NCI-H128 (cell line): ENCODE data around the gene INF2.

ENCODE experiments used
- DNase-seq: peaks from one replicate; lab custom pipeline; 2025; ENCODE audit not compliant: unreplicated experiment; lab: John Stamatoyannopoulos, UW

INF2 gene

DNA sequence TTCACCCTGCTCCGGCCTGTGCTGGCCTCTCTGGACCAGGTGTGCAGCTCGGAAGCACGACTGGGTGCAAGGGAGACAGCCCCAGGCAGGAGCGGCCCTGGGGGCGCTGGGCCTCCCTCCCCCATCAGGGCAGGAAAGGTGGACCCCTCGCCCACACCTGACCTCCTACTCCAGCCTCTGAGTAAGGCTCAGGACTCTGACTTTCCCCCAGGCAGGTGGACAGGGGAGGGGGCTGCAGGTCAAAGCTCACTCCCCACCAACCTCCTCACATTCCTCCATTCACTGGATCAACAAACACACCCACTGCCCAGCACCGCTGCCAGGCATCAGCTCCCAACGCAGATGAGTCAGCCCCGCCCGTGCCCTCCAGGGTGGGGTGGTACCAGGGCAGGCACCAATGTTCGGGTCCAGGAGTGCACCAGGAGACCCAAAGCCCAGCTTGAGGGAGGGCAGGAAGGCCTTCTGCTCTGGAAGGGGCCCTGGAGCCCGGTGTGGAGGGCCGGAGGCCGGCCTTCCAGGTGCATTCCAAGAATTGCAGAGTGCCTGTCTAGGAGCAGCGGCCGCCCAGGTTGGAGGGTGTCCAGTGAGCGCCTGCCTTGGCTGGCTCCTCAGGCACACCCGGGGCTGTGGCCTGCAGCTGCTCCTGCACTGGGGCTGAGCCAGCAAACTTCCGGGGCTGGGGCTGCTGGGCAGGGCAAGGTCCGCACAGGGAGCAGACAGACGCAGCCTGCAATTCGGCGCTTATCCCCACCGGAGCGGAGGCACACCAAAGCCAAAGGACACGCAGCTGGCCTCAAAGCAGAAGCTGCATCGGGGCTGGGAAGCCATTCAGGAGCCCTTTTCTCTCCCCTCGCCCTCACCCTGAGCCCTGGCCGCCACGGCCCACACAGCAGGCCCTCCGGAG lies 1.6 kb upstream of the INF2 start:
- no peak for DNase-seq

DNA sequence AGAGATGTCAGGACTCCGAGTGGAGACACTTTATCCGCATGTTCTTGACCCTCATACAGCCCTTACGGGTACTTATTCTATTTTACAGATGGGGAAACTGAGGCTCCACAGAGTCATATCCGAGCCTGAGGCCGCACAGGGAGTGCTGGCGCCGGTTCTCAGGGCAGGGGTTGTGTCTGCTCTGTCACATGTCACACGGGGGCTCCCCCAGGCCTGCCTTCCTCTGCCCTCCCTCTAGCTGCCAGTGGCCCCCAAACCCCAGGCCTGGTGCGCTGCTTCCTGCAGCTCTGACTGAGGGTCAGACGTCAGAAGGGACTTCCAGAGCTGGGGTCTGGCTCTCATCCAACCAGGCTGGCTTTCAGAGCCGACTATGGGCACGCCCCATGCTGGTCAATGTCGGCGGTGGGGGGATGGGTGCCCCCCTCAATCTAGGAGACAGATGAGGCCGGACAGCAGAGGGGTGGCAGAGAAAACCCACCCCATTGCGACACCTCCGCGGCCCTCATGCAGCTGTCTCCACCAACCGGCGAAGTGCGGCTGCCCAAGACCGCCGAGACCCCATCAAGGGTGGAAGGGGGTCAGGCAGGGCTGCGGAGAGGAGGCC lies 811 bp upstream of the INF2 start:
- no peak for DNase-seq

DNA sequence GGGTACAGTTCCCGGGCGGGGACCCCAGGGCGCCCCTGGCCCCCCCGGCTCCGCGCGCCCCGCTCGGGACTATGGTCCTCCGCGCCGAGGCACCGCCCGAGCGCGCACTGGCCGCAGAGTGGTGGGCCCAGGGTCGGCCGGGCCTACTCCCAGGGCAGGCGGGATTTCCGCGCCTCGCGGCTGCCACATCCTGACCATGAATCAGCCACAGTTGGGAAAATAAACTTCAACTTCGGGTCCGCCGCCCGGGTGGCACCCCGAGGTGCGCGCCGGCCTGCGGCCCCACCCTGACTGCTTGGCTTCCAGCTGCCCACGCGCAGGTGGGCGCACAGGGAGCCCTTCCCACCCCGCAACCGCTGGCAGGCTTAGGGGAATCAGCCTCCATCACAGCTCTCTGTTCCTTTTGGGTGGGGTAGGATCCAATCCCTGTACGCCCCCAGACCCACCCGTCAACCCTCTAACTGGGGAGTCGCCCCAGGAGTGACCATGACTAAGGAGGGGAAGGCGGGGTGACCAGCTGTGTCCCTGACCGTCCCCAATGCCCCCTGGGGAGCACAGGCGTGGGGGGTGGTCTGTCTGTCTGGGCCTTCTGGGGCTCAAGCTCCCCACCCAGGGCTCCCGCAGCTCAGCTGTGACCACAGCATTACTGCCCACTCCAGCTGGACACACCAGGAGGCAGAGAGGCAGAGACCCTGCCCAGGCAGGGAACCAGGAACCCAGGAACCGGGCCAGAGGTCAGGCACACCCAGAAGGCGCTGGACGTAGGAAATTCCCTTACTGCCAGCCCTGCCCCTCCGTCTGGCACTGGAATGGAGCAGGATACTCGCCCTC lies 678 bp downstream of the INF2 start:
- no peak for DNase-seq

DNA sequence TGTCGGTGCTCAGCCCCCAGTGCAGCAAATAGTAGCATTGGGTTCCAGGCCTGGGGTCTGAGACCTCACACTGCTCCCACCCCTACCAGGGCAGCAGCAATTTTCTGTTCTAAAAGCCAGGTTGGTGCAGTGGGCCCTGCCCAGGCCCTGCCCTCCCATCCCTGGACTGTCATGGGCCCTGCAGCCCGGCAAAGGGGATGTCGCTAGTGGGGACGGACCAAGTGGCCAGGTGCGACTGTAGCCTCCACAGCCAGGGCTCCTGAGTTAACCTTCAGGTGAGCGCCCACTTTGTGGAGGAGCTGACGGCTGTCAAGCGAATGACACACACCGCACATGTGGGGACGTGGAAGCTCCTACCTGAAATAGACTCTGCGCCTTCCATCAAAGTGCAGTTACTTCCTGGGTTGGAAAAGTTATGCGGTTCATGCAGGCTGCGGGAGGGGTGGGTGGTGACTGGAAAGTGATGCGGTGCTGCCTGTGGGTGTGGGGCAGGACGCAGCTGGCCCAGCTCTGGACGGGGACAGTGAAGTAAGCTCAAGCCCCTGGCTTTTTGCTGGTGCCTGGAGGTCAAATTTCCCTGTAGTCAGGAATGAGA lies 1.5 kb downstream of the INF2 start:
- no peak for DNase-seq

DNA sequence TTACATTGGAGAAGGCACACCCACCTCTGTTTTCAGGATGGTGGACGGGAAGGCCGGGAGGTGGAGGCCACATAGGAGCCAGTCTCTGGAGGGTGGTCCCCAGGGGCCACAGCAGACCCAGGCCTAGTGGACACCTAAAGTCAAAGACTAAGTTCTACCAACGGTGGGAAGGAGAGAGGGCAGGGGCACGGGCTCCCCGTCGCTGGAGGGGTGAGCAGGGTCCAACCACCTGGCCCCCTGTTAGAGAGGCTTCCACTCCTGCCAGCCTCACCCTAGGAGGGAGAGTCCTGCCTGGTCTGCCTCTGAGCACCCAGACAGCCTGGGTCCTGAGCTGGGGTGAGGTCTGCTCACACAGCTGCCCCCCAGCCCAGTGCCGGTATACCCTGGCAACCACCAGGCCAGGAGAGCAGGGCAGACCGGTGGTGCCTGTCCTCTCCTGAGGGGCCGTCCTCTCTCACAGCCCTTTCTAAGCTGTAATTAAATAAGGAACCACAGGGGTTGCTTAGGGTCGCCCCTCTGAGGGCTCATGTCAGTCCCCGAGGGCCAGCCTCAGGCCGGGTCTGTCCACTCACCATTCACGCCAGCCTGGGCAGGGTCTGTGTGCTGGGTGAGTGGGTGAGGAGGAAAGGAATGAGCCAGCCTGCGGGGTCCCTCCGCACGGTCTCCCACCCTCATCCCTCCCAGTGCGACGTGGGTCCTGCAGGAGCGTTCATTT lies 2.3 kb downstream of the INF2 start:
- DNase-seq = no peak

DNA sequence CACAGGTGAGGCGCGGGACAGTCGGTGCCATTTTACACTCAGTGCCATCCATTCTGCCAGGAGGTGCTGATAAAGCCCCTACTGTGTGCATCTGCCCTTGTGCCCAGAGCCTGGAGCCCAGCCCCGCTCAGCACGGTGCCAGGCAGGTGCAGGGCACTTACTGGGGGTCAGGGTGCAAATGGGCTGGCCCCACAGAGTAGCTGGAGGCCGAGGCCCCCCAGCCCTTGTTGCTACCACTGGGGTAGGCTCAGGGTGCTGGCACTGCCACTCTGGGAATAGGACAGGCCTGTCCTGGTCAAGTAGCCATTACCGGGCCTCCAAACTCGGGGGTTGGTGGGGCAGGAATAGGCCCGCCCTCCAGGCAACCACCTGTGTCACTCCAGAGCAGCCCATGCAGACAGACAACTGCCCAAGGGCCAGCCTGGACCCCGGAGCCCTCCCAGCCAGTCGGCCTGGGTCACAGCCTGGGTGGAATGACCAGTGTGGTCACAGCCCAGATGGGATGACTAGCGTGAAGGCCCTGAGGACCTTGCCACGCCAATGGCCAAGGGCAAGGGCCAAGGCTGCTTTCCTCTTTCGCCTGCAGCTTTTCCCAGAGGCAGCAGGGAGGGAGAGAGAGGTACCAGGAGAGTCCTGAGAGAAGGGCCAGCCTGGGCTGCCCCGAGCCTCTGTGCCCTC lies 3.0 kb downstream of the INF2 start:
- DNase-seq = no peak

DNA sequence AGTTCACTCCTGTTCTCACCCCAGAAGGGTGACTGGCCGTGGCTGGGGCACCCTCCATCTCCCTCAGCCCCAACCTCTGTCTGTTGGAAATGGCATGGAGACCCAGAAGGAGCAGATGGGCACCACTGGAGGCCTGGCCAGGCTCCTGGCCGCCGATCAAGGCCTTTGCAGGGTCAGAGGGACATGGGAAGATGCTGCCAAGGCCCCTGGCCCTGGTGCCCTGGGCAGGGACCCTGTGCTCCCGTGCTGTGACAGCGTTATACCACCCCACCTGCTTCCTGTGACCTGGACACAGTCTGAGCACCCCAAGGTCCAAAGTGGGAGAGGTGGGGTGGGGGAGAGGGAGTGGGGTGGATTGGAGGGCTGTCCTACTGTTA lies 3.5 kb downstream of the INF2 start:
- DNase-seq = no peak

DNA sequence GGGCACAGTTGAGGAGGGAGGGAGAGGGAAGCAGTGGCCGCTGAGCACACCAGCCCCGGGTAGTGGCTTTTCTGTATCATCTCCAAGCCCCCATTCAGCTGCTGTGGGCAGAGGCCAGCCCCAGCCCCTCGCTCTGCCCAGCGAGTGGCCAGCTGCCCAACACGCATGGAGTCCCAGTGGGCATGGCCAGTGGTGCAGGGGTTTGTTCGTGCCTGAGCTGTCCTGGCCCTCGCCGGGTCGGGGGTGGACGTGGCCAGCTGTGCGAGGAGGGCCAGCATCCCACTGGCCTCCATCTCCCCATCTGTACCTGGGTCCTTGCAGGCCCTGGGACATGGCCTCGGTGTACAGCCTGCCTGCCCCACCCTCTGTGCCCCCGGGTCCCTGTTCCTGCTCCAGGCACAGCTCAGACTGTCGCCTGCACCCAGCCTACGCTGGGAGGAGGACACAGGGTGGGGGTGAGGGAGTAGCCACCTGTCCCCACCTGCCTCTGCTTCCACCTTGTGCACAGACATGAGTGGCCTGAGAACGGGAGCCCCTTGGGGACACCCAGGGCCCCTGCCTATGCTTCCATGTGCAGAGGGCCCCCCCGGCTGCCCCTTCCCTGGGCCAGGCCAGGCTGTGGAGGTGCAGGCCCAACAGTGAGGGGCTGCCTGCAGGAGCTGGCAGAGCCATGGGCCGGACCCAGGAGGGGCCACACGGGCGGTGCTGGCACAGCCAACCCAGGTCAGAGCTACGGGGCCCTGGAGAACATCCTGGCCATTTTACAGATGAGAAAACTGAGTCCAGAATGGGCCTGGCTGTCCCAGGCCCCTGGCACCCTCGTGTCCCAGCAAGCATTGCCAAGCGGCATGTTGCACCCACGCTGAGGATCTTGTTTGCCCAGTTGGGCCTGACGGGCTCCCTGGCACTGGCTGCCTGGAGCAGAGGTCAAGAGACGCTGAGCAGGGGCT lies 4.3 kb downstream of the INF2 start:
- DNase-seq = no peak

DNA sequence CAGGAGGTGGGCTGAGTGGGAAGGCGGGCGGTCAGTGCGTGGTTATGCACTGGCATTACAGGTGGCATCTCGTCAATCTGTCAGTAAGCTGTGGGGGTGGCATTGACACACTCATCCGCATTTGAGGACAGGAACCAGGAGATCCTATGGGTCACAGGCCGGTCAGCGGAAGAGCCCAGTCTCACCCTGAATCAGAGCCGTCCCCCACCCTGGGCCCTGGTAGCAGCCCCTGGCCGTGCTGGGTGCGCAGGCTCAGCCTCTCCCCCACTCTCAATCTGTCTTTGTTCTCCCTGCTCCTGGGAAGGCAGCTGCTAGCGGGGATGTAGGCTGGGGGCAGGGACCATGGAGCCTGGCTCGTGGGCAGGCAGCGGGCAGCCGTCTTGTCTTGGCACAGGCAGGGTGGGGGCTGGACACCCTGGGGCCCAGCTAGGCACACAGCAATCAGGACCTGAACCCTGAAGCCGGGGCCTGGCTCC lies 5.1 kb downstream of the INF2 start:
- no peak for DNase-seq

DNA sequence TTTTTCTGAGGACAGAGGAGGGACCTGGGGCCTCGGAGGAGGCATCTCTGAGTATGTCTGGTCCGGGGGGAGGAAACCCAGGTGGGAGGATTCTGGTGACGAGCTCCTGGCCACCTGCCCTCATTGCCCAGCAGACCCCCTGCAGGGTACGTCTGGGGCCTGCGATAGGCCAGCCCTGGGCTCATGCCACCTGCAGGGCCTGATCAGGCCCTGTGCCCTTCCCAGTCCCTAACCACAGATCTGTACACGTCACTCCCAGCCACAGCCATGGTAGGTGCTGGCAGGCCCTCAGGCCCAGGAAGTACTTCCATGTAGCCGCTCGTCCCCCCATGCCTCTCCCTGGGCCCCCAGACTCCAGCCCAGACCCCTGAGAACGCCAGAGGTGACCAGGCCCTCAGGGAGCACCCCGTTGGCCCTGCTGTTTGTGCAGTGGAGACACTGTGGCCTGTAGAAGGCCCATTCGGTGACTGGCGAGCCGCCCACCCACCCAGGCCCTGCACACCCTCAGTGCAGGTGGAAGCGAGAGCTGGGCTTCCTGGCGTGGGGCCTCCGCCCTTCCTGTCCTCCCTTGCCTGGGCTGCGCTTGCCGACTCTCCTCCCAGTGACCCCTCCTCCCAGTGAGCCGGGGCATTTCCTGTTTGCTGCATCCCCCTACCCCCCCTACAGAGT lies 5.7 kb downstream of the INF2 start:
- no peak for DNase-seq

DNA sequence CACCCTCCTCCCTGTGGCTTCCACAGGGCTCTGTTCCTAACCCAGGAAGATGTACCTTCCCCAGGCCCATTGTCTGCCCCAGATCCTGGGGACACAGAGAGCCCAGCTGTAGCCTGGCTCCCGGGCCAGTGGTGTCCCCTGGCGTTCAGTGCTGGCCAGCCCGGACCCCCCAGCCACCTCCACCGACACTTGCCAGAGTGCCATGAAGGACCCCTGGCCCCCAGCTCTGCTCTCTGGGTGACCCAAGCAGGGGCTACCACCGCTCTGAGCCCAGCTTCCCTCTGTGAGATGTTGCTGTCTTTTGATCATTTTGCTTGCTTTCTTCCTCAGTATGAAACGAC lies 6.2 kb downstream of the INF2 start:
- no peak for DNase-seq

DNA sequence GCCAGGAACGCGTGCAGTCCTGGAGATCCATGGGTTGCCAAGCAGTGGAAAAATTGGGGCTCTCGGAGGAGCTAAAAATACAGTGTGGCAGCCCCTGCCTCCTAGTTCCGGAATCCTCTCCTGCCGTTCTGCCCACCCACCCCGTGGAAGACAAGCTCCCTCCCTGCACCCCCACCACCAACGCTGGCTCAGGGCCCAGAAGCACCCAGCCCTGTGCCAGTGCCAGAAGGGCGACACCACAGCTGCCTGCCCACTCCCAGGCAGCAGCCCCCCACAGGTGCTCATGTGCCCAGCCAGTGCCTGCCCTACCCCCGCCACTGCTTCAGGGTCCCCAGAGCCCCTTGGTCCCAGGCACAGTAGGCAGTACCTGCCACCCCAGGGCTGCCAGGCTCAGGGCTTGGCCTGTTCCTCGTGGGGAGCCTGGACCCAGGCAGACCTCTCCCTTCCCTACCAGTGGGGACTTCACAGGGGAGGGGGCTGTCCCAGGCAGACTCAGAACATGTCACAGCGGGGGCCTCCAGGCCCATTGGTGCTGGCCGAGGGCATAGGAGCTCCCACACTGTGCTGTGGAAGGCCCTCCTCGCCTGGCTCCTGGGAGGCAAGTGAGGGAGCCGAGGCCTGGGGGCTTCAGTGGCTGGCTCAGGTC lies 7.4 kb downstream of the INF2 start:
- DNase-seq = no peak

DNA sequence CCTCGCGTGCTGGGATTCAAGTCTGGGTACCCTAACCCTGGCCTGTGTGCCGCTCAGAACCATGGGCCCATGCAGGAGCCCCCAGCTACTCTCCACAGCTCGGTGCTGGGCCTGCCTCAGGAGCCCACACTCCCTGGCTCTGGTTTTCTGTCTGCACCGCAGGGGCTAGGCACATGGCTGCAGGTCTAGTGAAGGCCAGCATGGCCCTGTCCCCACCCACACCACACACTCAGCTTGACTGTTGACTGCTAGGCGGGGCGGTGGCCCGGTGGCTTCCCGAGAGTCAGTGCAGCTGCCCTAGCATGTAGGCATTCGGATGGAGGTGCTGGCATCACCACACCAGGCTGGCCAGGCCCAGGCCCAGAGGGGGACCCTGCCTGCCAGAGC lies 7.9 kb downstream of the INF2 start:
- DNase-seq = no peak

DNA sequence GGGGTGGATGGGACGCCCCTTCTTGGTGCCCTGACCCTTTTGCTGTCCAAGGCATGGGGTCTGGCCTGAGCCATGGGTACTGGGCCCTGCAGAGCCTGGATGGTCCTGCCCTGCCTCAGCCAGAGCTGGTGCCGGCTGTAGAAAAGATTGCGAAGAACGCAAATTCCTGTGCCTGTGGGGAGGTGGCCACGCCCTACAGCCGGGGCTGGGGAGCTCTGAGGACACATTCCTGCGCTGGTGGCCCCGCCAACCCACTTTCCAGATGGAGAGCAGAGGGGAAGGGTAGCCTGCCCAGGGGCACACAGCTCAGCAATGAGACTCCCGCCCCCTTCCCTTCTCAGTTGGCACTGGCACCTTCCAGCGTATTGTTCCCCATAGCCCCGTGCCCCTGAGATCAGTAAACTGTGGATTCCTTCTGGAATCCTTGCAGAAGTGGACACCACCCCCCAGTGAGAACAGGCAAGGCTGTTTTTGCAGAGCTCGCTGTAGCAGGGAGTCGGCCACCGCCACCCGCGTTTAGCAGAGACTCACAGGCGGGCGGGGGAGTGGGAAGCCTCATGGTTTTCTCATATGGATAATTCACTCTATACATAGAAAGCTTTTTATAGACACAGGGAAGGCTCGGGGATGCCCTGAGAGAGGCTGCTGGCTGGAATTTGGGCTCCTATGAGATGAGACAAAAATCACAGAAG lies 8.6 kb downstream of the INF2 start:
- no peak for DNase-seq

DNA sequence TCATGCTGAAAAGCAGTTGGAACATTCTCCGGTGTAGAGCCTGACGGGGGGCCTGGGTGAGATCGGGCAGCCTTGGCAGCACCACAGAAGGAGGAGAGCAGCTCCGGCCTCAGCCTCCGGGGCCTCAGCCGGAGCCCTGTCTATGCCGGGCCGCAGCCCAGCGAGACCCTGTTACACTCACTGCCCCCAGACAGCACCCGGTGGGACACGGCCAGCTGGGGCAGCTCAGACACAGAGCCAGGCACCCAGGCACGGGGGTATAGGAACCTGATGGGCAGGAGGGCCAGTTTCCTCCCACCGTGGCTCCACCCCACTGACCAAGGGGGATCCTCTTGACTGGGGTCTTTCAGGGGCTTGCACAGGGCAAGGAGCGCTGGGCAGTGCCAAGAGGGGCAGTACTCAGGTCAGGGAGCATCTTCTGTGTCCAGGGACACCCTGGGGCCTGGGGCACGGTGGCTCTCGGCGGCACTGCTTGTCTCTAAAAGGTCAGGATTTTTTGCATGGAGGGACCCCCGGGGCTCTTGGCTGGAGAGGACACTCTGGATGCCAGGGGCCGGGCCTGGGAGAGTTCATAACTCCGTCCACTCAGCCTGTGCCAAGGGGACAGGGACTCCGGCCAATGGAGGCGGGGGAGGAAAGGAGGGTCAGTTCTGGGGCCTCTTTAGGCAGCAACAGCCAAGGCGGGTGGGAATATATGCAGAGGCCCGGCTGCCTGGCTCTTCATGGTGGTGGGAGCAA lies 9.4 kb downstream of the INF2 start:
- DNase-seq = no peak

DNA sequence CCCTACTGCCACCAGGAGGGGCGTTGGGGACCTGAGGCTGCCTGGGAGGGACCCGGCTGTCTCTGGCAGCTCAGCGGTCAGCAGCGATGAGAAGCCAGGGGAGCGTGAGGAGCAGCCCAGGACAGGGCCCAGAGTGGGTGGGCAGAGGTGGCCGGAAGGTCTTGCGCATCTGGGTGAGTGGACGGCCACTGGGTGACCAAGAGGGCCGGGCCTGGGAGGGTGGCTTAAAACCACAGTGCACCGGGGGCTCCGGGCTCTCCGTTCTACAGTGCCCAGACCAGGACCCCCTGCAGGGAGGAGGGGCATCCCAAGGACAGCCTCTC lies 10.0 kb downstream of the INF2 start:
- DNase-seq = no peak

DNA sequence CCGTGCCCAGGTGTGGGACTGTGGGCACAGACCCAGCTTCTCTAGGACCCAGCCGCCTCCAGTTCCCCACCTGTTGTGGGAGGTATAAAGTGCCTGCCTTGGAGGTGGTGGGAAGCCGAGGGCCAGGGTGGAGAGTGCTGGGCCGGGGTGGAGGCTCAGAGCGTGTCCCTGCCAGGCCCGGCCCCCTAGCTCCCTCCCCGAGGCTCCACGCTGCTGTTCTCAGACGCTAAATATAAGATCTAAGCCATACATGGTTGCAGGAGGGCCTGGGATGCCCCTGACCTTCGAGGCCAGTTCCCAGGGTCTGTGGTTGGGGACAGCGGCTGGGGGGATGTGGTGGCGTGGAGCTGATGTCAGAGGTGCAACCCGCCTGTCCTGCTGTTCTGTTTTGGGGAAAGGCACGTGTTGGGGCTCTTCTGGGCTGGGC lies 10.8 kb downstream of the INF2 start:
- DNase-seq = no peak
